Caco-2 (cell line): Measurements from ENCODE around the gene RAB11FIP5. TPM values are rescaled to one million over a fixed set of nuclear protein-coding genes. Genes with fewer than 3 reads are reported as not detected.

Experiments
- BruUV-seq: library from RNA; stranded (reverse); fragments of 400-500 nt; replicated peaks from 2 replicates; lab custom pipeline; 2021; lab: Mats Ljungman, UMichigan
- CTCF ChIA-PET: fragments of 300-600 bp; sonication (Branson Sonifier 250); formaldehyde crosslinking; loops from one replicate; lab custom pipeline; 2022; ENCODE audit warnings: antibody characterized with exemption; lab: Charles Lee
- POLR2A ChIA-PET: fragments of 300-600 bp; sonication (Branson Sonifier 250); formaldehyde crosslinking; loops from one replicate; lab custom pipeline; 2022; ENCODE audit warnings: antibody characterized with exemption; lab: Charles Lee
- DNase-seq, 2 experiments: peaks; one replicate each; pipeline versions ENCODE4 v3.0.0 to v3.0.0-alpha.2; 2020 to 2022
- H3K27me3 ChIP-seq: replicated peaks from 2 replicates; pipeline ENCODE4 v1.6.0; 2011; ENCODE audit warnings: low read length; ENCODE audit not compliant: control insufficient read depth, insufficient read depth
- H3K36me3 ChIP-seq: 2 replicates; pipeline ENCODE4 v1.5.1; 2011; ENCODE audit warnings: low read length; ENCODE audit not compliant: control insufficient read depth, insufficient read depth
- H3K4me1 ChIP-seq: fragments of 250-450 bp; sonication (Bioruptor Pico); 2 replicates; pipeline ENCODE4 v1.5.1; 2020; ENCODE audit warnings: mild to moderate bottlenecking
- H3K4me3 ChIP-seq: 2 replicates; pipeline ENCODE4 v1.5.1; 2011; ENCODE audit warnings: low read depth, mild to moderate bottlenecking, control low read depth, low read length
- H3K9me3 ChIP-seq: fragments of 250-450 bp; sonication (Bioruptor Pico); 2 replicates; pipeline ENCODE4 v1.5.1; 2020; ENCODE audit warnings: mild to moderate bottlenecking, moderate library complexity
- H3K27ac Mint-ChIP-seq: one replicate; pipeline ENCODE4 v1.8.0; 2022; ENCODE audit warnings: mixed read lengths; ENCODE audit not compliant: unreplicated experiment
- H3K27me3 Mint-ChIP-seq: one replicate; pipeline ENCODE4 v1.8.0; 2022; ENCODE audit warnings: mixed read lengths; ENCODE audit not compliant: insufficient read depth, unreplicated experiment
- H3K36me3 Mint-ChIP-seq: one replicate; pipeline ENCODE4 v1.8.0; 2022; ENCODE audit warnings: mild to moderate bottlenecking, mixed read lengths; ENCODE audit not compliant: insufficient read depth, unreplicated experiment
- H3K4me1 Mint-ChIP-seq: one replicate; pipeline ENCODE4 v1.8.0; 2022; ENCODE audit warnings: low read depth, mixed read lengths; ENCODE audit not compliant: unreplicated experiment
- H3K4me3 Mint-ChIP-seq: one replicate; pipeline ENCODE4 v1.8.0; 2022; ENCODE audit warnings: mild to moderate bottlenecking, moderate library complexity, mixed read lengths; ENCODE audit not compliant: unreplicated experiment
- H3K9me3 Mint-ChIP-seq: one replicate; pipeline ENCODE4 v1.8.0; 2022; ENCODE audit warnings: mixed read lengths; ENCODE audit not compliant: unreplicated experiment
- intact Hi-C: fragments of 100-400 bp; cut with micrococcal nuclease; formaldehyde crosslinking; loops from one replicate; pipeline ENCODE4 v1.10.0; 2022; ENCODE audit not compliant: unreplicated experiment
- total RNA-seq: library from RNA; stranded (reverse); gene quantifications from 2 replicates; pipeline ENCODE4 v1.2.3, GENCODE V29; 2022
- TF ChIP-seq, protein P1 (sequence below), 2 experiments: fragments of 200-600 bp in 1 of 2; IDR thresholded peaks; 1 replicate in 1 of 2; 2 replicates in 1 of 2; pipeline versions ENCODE4 v1.5.1 to v1.8.0; 2011 to 2022; ENCODE audit warnings: antibody characterized with exemption in 1 of 2, control low read depth in 1 of 2, inconsistent platforms in 1 of 2, low read depth in 1 of 2, low read length in 1 of 2, mild to moderate bottlenecking in 1 of 2, moderate library complexity in 1 of 2; ENCODE audit not compliant: insufficient read depth in 1 of 2, severe bottlenecking in 1 of 2, unreplicated experiment in 1 of 2

Gene RAB11FIP5
- total RNA-seq, 1 experiment from 2014 or later, result 17.3 TPM

DNA sequence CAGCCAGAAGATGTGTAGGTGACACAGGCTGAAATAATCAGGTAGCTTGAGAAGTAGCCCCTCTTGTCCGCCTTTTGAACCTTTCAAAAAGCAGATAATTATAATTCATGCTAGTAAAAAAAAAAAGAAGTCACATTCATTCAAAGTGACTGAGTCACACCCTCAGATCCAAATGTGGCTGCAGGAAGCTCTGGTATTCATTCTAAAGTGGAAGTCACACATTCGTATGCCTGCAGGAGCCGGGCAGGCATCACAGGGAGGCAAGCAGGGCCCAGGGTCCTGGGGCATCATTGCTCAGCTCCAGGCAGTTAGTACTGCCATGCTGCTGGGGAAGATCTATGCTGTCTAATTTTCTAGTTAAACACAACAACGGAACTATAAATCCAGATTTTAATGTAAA, 21.7 kb upstream of the RAB11FIP5 start:
- H3K4me3 ChIP-seq, result no peak overlapping the region
- Mint-ChIP-seq H3K9me3 (peaks cover 9% of the 10 kb centered on the region), H3K4me1 (no peaks in the 10 kb centered on the region), H3K27me3 (peaks cover 10% of the 10 kb centered on the region), H3K27ac (no peak overlapping the region), H3K36me3 (no peaks in the 10 kb centered on the region), H3K4me3 (no peak overlapping the region)
- intact Hi-C loops, result no loop called here
- H3K4me1 ChIP-seq, result no peaks in the 10 kb centered on the region
- no peak for DNase-seq
- no TSS peak for BruUV-seq
- no peaks in the 10 kb centered on the region for H3K9me3 ChIP-seq
- no peaks in the 10 kb centered on the region for H3K27me3 ChIP-seq
- TF ChIP-seq, protein P1, sequence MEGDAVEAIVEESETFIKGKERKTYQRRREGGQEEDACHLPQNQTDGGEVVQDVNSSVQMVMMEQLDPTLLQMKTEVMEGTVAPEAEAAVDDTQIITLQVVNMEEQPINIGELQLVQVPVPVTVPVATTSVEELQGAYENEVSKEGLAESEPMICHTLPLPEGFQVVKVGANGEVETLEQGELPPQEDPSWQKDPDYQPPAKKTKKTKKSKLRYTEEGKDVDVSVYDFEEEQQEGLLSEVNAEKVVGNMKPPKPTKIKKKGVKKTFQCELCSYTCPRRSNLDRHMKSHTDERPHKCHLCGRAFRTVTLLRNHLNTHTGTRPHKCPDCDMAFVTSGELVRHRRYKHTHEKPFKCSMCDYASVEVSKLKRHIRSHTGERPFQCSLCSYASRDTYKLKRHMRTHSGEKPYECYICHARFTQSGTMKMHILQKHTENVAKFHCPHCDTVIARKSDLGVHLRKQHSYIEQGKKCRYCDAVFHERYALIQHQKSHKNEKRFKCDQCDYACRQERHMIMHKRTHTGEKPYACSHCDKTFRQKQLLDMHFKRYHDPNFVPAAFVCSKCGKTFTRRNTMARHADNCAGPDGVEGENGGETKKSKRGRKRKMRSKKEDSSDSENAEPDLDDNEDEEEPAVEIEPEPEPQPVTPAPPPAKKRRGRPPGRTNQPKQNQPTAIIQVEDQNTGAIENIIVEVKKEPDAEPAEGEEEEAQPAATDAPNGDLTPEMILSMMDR (IDR thresholded peaks at IDR 0.05; ENCODE audit: insufficient read depth in 1 of 2, low read depth in 1 of 2, low read length in 1 of 2, severe bottlenecking in 1 of 2, unreplicated experiment in 1 of 2), result no peak
- ChIA-PET POLR2A (no interaction called here), CTCF (interaction anchor here (0.7 kb wide), 1 partner anchor 46 kb away, joined by 3 read pairs; no protein-coding TSS in a partner anchor)
- H3K36me3 ChIP-seq, result no peaks in the 10 kb centered on the region

DNA sequence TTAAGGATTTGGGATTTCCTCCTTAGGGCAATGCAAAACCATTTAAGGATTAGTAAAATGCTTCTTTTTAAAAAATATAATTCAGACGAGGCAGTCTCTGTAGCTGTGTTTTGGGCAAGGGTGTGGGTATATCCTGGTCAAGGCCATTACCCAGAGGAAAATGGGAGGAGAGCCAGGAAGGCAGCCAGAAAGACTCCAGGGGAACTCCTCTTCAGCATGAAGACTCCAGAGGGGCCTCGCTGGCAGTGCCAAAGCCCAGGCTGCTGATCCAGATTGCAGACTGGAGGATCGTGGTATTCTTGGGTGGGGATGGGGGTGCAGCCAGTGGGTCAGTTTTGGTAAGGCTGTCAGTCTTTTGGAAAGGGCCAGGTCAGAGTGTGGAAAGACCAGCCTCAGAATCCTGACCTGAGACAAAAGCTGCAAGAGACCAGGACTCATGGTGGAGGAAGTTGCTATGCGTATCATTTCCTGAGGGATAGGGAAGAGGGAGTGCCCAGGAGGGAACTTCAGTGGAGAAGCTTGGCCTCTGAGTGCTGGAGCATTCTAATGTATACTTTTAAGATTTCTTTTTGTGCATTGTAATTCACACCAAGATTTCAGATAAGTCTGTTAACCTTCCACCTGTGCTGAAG, 20.9 kb upstream of the RAB11FIP5 start:
- H3K9me3 Mint-ChIP-seq, result peaks cover 9% of the 10 kb centered on the region
- no peak for DNase-seq
- Histone ChIP-seq H3K4me1 (no peaks in the 10 kb centered on the region), H3K9me3 (no peaks in the 10 kb centered on the region), H3K36me3 (no peaks in the 10 kb centered on the region), H3K27me3 (no peaks in the 10 kb centered on the region), H3K4me3 (no peak overlapping the region)
- H3K27ac Mint-ChIP-seq, result no peak overlapping the region
- H3K27me3 Mint-ChIP-seq, result peaks cover 14% of the 10 kb centered on the region
- ChIA-PET CTCF (interaction anchor here (0.7 kb wide), 1 partner anchor 45 kb away, joined by 3 read pairs; no protein-coding TSS in a partner anchor), POLR2A (no interaction called here)
- no peak overlapping the region for H3K4me3 Mint-ChIP-seq
- TF ChIP-seq, protein P1 (IDR thresholded peaks at IDR 0.05; ENCODE audit: insufficient read depth in 1 of 2, low read depth in 1 of 2, low read length in 1 of 2, severe bottlenecking in 1 of 2, unreplicated experiment in 1 of 2), result no peak
- H3K36me3 Mint-ChIP-seq, result no peaks in the 10 kb centered on the region
- H3K4me1 Mint-ChIP-seq, result no peaks in the 10 kb centered on the region
- intact Hi-C loops, result no loop called here
- no TSS peak for BruUV-seq

DNA sequence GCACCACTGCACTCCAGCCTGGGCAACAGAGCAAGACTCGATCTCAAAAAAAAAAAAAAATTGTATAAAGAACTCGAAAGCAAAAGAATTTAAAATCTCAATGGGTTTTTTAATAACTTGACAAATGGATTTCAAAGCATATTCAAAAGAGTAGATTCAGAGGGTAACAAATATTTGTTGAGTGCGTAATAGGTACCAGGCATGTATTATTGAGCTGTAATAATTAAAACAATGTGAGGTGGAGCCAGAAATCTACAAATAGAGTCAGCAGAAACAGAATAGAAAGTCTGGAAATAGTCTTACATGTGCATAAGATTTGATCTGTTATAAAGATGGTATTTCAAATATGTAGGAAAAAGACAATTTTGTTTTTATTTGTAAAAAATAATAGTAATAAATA, 19.1 kb upstream of the RAB11FIP5 start:
- Histone ChIP-seq H3K4me3 (no peak overlapping the region), H3K4me1 (no peaks in the 10 kb centered on the region), H3K27me3 (no peaks in the 10 kb centered on the region), H3K9me3 (no peaks in the 10 kb centered on the region), H3K36me3 (no peaks in the 10 kb centered on the region)
- Mint-ChIP-seq H3K9me3 (no peaks in the 10 kb centered on the region), H3K36me3 (no peaks in the 10 kb centered on the region), H3K4me3 (no peak overlapping the region), H3K27me3 (peaks cover 14% of the 10 kb centered on the region), H3K27ac (no peak overlapping the region), H3K4me1 (no peaks in the 10 kb centered on the region)
- TF ChIP-seq, protein P1 (IDR thresholded peaks at IDR 0.05; ENCODE audit: insufficient read depth in 1 of 2, low read depth in 1 of 2, low read length in 1 of 2, severe bottlenecking in 1 of 2, unreplicated experiment in 1 of 2), result no peak
- DNase-seq, result no peak
- no TSS peak for BruUV-seq
- ChIA-PET POLR2A (no interaction called here), CTCF (no interaction called here)
- intact Hi-C loops, result no loop called here
